Osteoblast (primary cell): Measurements from ENCODE around the gene ZSWIM7. TPM values are rescaled to one million over a fixed set of nuclear protein-coding genes. Genes with fewer than 3 reads are reported as not detected.

Source experiments
- DNase-seq: peaks from one replicate; pipeline ENCODE4 v3.0.0; 2011; ENCODE audit warnings: low spot score, mixed read lengths; ENCODE audit not compliant: insufficient read length; ENCODE audit errors: missing footprints
- H2AFZ ChIP-seq: 2 replicates; pipeline ENCODE4 v1.6.0; 2011; ENCODE audit warnings: mild to moderate bottlenecking, low read length
- H3K27ac ChIP-seq: 2 replicates; pipeline ENCODE4 v1.5.1; 2011; ENCODE audit warnings: mild to moderate bottlenecking, low read depth, low read length, moderate library complexity
- H3K27me3 ChIP-seq: 2 replicates; pipeline ENCODE4 v1.6.0; 2012; ENCODE audit warnings: mild to moderate bottlenecking, control low read depth, inconsistent platforms, low read length, moderate library complexity; ENCODE audit not compliant: insufficient read depth
- H3K36me3 ChIP-seq: 2 replicates; pipeline ENCODE4 v1.5.1; 2011; ENCODE audit warnings: mild to moderate bottlenecking, low read length, control low read depth, moderate library complexity; ENCODE audit not compliant: insufficient read depth
- H3K4me1 ChIP-seq: 2 replicates; pipeline ENCODE4 v1.5.1; 2011; ENCODE audit warnings: mild to moderate bottlenecking, low read length, control low read depth, moderate library complexity; ENCODE audit not compliant: insufficient read depth
- H3K4me2 ChIP-seq: 2 replicates; pipeline ENCODE4 v1.6.0; 2011; ENCODE audit warnings: mild to moderate bottlenecking, low read length; ENCODE audit not compliant: insufficient read depth
- H3K4me3 ChIP-seq: fragments of 200-600 bp; sonication (generic); 3 replicates; pipeline ENCODE4 v1.5.1; 2012; ENCODE audit warnings: mild to moderate bottlenecking, low read length, inconsistent platforms; ENCODE audit not compliant: insufficient read depth
- H3K79me2 ChIP-seq: 2 replicates; pipeline ENCODE4 v1.6.0; 2012; ENCODE audit warnings: mild to moderate bottlenecking, low read length, control low read depth, inconsistent platforms; ENCODE audit not compliant: insufficient read depth
- H3K9me3 ChIP-seq: 2 replicates; pipeline ENCODE4 v1.5.1; 2011; ENCODE audit warnings: low read depth, low read length, control low read depth
- H4K20me1 ChIP-seq: 2 replicates; pipeline ENCODE4 v1.6.0; 2012; ENCODE audit warnings: mild to moderate bottlenecking, low read length, control low read depth; ENCODE audit not compliant: insufficient read depth
- total RNA-seq: library from RNA; depleted of rRNA; stranded (reverse); fragments of >200 nt; gene quantifications from 2 replicates; pipeline ENCODE4 v1.2.3, GENCODE V29; 2012
- TF ChIP-seq, protein P1 (sequence below): IDR thresholded peaks from 2 replicates; pipeline ENCODE4 v1.5.1; 2011; ENCODE audit warnings: mild to moderate bottlenecking, low read depth, low read length, moderate library complexity; ENCODE audit errors: extremely low read depth

Gene ZSWIM7
- total RNA-seq, 1 donor = 11.6 TPM

DNA sequence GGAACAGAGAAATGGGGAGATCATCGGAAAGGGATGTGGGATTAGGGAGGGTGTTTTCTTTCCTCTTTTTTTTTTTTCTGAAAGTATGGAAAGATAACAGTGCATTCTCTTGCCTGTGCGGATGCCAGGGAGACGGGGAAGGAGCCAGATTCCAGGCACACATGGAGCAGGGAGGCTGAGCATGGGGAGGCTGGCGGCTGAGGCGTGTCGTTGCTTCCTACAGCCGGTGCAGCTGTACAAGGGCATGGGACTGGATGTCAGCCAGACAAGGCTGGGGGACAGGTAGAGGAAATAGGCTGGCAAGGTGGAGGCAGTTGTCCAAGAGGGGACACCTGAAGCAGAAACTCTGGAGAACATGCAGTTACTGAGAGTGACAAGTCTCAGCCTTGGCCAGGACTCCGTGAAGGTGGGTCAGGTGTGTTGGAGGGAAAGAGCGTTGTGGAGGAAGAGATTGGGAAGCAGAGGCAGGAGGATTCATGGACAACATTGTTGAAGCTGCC lies 71.2 kb downstream of the ZSWIM7 start:
- DNase-seq = no peak
- H2AFZ ChIP-seq = no peak overlapping the region
- H3K4me2 ChIP-seq = no peak overlapping the region
- no peak overlapping the region for H3K4me3 ChIP-seq
- H4K20me1 ChIP-seq = no peaks in the 10 kb centered on the region
- TF ChIP-seq, protein P1, sequence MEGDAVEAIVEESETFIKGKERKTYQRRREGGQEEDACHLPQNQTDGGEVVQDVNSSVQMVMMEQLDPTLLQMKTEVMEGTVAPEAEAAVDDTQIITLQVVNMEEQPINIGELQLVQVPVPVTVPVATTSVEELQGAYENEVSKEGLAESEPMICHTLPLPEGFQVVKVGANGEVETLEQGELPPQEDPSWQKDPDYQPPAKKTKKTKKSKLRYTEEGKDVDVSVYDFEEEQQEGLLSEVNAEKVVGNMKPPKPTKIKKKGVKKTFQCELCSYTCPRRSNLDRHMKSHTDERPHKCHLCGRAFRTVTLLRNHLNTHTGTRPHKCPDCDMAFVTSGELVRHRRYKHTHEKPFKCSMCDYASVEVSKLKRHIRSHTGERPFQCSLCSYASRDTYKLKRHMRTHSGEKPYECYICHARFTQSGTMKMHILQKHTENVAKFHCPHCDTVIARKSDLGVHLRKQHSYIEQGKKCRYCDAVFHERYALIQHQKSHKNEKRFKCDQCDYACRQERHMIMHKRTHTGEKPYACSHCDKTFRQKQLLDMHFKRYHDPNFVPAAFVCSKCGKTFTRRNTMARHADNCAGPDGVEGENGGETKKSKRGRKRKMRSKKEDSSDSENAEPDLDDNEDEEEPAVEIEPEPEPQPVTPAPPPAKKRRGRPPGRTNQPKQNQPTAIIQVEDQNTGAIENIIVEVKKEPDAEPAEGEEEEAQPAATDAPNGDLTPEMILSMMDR = no peak
- no peaks in the 10 kb centered on the region for H3K36me3 ChIP-seq
- no peak overlapping the region for H3K27ac ChIP-seq
- no peaks in the 10 kb centered on the region for H3K79me2 ChIP-seq
- H3K27me3 ChIP-seq = peaks cover 5% of the 10 kb centered on the region
- H3K9me3 ChIP-seq = no peaks in the 10 kb centered on the region
- H3K4me1 ChIP-seq = no peaks in the 10 kb centered on the region

Other genes starting within 250 kb of the ZSWIM7 start
- 4.7 and 5.9 TPM in 2 replicates for gene ADORA2B, start 54.6 kb downstream of the ZSWIM7 start, total RNA-seq
- gene TTC19, start 120 bp upstream of the ZSWIM7 start, total RNA-seq = 31.8 and 39.8 TPM in 2 replicates
- gene NCOR1, start 215.8 kb upstream of the ZSWIM7 start, total RNA-seq = 70.7 and 86.9 TPM in 2 replicates
- gene PIGL, start 217.5 kb upstream of the ZSWIM7 start, total RNA-seq = 21.8 and 23.5 TPM in 2 replicates